ENCODE data around the gene ERFE.

The ERFE gene

GRCh38 chr2:238121511-238122286, 37.1 kb upstream of the ERFE start:
- Histone ChIP-seq H3K27me3 (ENCODE audit: low read length) (no peaks in the 10 kb centered on the region), H3K9ac (ENCODE audit: low read length) (no peak overlapping the region), H2AFZ (ENCODE audit: low read depth, low read length, severe bottlenecking) (no peak overlapping the region), H3K9me2 (replicated peaks; ENCODE audit: insufficient read depth, low read length) (no peaks in the 10 kb centered on the region), H3K27ac (ENCODE audit: low read depth, low read length) (no peak overlapping the region), H3K9me3 (ENCODE audit: insufficient read depth, low read length) (0 out of 2 replicates have a peak, but pooled peaks cover 4% of the 10 kb centered on the region), H3K4me3 (ENCODE audit: insufficient read depth, low read length, poor library complexity, severe bottlenecking) (no peak overlapping the region), H3F3A (ENCODE audit: insufficient read depth) (no peaks in the 10 kb centered on the region), H4K20me1 (ENCODE audit: low read depth, low read length) (no peaks in the 10 kb centered on the region), H3K4me2 (ENCODE audit: low read depth, low read length, poor library complexity, severe bottlenecking) (no peak overlapping the region), H3K36me3 (ENCODE audit: low read length) (no peaks in the 10 kb centered on the region), H3K79me2 (ENCODE audit: insufficient read depth, low read length) (no peaks in the 10 kb centered on the region)
- TF ChIP-seq, protein P1, sequence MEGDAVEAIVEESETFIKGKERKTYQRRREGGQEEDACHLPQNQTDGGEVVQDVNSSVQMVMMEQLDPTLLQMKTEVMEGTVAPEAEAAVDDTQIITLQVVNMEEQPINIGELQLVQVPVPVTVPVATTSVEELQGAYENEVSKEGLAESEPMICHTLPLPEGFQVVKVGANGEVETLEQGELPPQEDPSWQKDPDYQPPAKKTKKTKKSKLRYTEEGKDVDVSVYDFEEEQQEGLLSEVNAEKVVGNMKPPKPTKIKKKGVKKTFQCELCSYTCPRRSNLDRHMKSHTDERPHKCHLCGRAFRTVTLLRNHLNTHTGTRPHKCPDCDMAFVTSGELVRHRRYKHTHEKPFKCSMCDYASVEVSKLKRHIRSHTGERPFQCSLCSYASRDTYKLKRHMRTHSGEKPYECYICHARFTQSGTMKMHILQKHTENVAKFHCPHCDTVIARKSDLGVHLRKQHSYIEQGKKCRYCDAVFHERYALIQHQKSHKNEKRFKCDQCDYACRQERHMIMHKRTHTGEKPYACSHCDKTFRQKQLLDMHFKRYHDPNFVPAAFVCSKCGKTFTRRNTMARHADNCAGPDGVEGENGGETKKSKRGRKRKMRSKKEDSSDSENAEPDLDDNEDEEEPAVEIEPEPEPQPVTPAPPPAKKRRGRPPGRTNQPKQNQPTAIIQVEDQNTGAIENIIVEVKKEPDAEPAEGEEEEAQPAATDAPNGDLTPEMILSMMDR (IDR thresholded peaks at IDR 0.05; ENCODE audit: insufficient read depth, low read length, poor library complexity, severe bottlenecking), result no peak
- TF ChIP-seq EZH2phosphoT487 (conservative IDR thresholded peaks at IDR 0.05; ENCODE audit: low read length), result no peak

GRCh38 chr2:238122287-238123217, 36.2 kb upstream of the ERFE start:
- TF ChIP-seq, protein P1 (IDR thresholded peaks at IDR 0.05; ENCODE audit: insufficient read depth, low read length, poor library complexity, severe bottlenecking), result no peak
- no peak for TF ChIP-seq EZH2phosphoT487 (conservative IDR thresholded peaks at IDR 0.05; ENCODE audit: low read length)
- Histone ChIP-seq H3K9me2 (replicated peaks; ENCODE audit: insufficient read depth, low read length) (no peaks in the 10 kb centered on the region), H3K79me2 (ENCODE audit: insufficient read depth, low read length) (no peaks in the 10 kb centered on the region), H3K4me2 (ENCODE audit: low read depth, low read length, poor library complexity, severe bottlenecking) (no peak overlapping the region), H3K9me3 (ENCODE audit: insufficient read depth, low read length) (0 out of 2 replicates have a peak, but pooled peaks cover 4% of the 10 kb centered on the region), H2AFZ (ENCODE audit: low read depth, low read length, severe bottlenecking) (no peak overlapping the region), H4K20me1 (ENCODE audit: low read depth, low read length) (no peaks in the 10 kb centered on the region), H3K9ac (ENCODE audit: low read length) (no peak overlapping the region), H3K4me3 (ENCODE audit: insufficient read depth, low read length, poor library complexity, severe bottlenecking) (no peak overlapping the region), H3K27me3 (ENCODE audit: low read length) (no peaks in the 10 kb centered on the region), H3K36me3 (ENCODE audit: low read length) (no peaks in the 10 kb centered on the region), H3K27ac (ENCODE audit: low read depth, low read length) (no peak overlapping the region), H3F3A (ENCODE audit: insufficient read depth) (no peaks in the 10 kb centered on the region)

GRCh38 chr2:238123218-238123971, 35.4 kb upstream of the ERFE start:
- Histone ChIP-seq H3K27ac (ENCODE audit: low read depth, low read length) (no peak overlapping the region), H3K36me3 (ENCODE audit: low read length) (no peaks in the 10 kb centered on the region), H3K4me3 (ENCODE audit: insufficient read depth, low read length, poor library complexity, severe bottlenecking) (no peak overlapping the region), H3K9me2 (replicated peaks; ENCODE audit: insufficient read depth, low read length) (no peaks in the 10 kb centered on the region), H3K9me3 (ENCODE audit: insufficient read depth, low read length) (0 out of 2 replicates have a peak, but pooled peaks cover 4% of the 10 kb centered on the region), H3K79me2 (ENCODE audit: insufficient read depth, low read length) (no peaks in the 10 kb centered on the region), H2AFZ (ENCODE audit: low read depth, low read length, severe bottlenecking) (no peak overlapping the region), H3K9ac (ENCODE audit: low read length) (no peak overlapping the region), H3F3A (ENCODE audit: insufficient read depth) (no peaks in the 10 kb centered on the region), H3K4me2 (ENCODE audit: low read depth, low read length, poor library complexity, severe bottlenecking) (no peak overlapping the region), H4K20me1 (ENCODE audit: low read depth, low read length) (no peaks in the 10 kb centered on the region), H3K27me3 (ENCODE audit: low read length) (no peaks in the 10 kb centered on the region)
- TF ChIP-seq, protein P1 (IDR thresholded peaks at IDR 0.05; ENCODE audit: insufficient read depth, low read length, poor library complexity, severe bottlenecking), result no peak
- no peak for TF ChIP-seq EZH2phosphoT487 (conservative IDR thresholded peaks at IDR 0.05; ENCODE audit: low read length)
